GM15510 (cell line): ENCODE data around the gene UNG.
A peak's percentile ranks its signal among the peaks of the same experiment; 100 is the strongest.

Experiments used
- POLR2A ChIP-seq: IDR thresholded peaks from 3 replicates; pipeline ENCODE4 v1.6.1; 2011; ENCODE audit warnings: borderline replicate concordance; ENCODE audit not compliant: insufficient read length; ENCODE audit errors: extremely low read depth

The UNG gene

GRCh38 chr12:109097435-109098182 is at the start of gene UNG:
Gene UNG (plus strand): TSS chr12:109097597. CDS start chr12:109097680, 83 bp downstream.
- TF ChIP-seq POLR2A, result peak; percentile 59

DNA sequence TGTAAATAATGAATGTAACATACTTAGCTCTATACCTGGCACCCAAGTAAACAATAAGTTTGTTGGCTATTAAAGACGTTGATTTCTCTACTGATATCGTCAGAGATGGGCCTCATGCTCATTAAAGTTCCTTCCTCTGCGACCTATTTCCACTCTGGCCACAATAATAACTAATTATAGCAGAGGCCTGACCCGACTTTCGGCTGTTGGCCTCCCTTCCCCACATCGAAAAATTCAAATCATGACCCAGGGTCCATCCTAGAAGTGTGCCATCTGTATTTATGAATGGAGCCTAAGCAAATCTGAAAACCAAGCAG is 45.3 kb upstream of the UNG start:
- no peak for TF ChIP-seq POLR2A

DNA sequence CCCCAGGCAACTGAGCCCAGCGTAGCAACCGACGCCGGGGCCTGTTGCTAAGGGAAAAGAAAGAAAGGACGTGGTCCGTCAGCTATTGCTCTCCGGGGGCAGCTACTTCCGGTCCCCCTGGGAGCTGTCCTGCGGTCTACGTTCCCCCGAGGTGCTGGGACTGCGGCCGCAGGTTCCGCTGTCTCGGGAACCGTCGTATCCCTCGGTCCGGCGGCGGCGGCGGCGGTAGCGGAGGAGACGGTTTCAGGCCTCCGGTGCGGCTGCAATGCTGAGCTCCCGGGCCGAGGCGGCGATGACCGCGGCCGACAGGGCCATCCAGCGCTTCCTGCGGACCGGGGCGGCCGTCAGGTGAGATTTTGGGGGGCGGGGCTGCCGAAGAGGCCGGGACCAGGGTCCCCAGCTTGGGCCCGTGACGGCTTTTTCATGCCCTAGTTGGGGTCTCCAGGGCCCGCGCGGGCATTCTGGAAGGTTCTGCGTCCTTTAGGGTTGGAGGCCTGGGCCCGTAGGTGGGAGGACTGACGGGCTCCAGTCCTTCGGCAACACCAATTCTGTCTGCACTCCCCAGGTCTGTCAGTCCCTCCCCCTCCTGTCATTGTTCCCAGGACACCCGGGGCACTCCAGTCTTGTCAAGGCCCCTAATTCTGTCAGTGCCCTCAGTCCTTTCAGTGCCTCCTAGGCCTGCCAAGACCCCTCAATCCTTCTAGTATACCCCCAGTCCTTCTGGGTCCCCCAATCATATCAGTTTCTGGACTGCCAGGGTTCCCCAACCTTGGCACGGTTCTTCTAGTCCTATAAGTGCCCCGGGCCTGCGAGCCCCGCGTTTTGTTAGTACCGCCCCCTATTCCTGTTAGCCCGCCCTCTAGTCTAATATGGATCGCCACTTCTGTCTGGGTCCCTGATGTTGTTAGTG is 44.7 kb upstream of the UNG start, which contains the start of gene USP30:
Gene USP30 (plus strand): TSS at position 163 of the 910 bp plus-strand sequence. CDS start 103 bp downstream, at position 266.
- peak; percentile 48 for TF ChIP-seq POLR2A

DNA sequence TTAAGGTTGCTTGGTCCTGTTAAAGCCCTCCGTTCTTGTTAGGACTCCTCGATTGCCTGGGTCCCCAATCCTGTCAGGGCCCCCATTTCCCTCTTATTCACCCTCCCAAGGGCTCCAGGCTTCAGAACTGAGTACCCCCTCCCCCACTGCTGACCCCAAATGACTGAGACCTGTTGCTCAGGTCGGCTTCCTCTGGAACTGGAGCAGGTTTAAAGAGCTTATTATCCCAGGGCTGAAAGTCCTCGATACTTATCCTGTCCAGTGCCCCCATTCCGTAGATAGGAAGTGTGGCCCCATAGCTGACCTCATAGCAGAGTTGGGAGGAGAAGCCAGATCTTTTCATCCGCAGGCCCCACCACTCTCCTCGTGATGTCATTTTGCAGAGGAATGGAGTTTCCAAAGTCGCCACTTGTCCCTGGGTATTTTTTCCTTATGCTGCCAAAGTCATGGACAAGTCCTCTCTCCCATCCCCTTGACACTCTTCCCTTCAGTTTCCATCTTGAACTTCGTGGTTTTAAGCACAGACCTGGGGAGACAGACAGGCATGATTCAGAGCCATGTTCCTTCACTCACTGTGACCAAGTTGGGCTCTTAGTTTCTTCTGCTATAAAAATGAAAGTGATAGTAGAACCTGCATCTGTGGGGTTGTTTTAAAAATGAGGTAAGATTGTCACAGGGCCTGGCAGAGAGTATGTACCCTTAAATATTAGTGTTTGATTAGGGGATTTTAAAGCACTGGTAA is 43.8 kb upstream of the UNG start:
- TF ChIP-seq POLR2A, result no peak

- TF ChIP-seq POLR2A, result no peak
These were observed 42.9 kb upstream of the UNG start for GRCh38 chr12:109054520-109054919.

DNA sequence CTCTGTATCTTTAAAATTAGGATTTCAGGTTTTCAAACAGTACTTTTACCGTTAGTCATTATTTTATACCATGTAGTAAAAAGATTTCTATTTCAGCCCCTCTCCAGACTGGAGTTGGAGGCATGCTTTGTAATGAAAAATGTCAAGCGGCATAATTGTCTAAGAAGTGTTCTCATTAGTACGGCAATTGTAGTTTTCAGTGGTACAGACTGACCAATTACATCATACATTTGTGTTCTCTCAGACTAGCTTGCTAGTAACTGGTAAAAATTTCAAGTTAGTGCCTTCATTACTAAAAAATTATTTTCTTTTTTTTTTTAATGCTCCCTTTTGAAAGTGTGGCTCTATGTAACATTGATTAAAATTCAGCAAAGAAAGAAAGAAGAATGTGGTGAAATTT is 40.5 kb upstream of the UNG start:
- TF ChIP-seq POLR2A, result no peak

DNA sequence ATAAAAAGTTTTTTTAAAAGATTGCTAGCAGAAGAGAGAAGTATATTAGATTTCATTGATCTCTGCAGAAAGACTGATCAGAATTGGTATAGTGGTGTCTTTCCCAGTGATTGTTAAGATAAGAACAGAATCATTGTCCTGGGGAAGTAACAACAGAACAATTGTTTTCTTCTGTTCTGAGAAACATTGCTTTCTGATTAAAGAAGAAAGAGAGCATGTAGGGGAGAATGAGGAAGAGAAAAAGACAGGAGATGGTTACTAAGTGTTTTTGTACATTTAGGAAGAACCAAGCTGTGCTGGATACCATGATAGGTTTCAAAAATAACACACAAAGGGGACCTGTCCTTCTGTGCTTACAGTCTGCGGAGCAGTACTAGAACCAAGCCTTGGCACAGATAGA is 40.0 kb upstream of the UNG start:
- TF ChIP-seq POLR2A, result no peak

GRCh38 chr12:109058773-109059172 is 38.6 kb upstream of the UNG start:
- TF ChIP-seq POLR2A, result no peak

GRCh38 chr12:109064143-109064542 is 33.3 kb upstream of the UNG start:
- TF ChIP-seq POLR2A, result no peak

DNA sequence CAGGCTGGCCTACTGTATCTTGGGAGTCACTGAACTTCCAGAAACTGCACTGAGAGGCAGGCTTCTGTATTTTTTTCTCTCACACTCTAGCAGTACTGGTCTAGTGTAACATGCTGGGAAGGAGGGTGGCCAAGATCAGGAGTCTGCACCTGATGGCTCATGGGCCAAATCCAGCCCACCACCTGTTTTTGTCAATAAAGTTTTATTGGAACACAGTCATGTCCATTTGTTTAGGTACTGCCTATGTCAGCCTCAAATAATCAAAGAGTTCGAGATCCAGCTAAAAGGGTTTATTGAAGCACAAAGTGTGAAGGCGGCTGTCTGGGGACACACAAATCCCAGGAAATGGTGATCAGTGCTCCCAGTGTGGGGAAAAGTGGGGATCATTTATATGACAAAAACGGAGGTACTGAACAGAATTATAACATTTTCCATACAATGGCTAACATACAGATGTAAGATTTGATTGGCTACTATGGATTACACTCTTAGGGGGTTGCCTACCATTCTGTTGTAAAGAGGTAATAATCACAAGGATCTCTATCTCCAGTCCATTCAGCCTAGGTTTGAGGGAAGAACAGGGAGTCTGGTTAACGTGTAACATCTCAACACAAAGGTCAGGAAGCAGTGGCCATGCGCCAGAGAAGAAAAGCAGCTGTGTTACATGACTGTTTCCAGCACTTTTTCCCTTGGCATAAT is 32.1 kb upstream of the UNG start:
- TF ChIP-seq POLR2A, result no peak

GRCh38 chr12:109065853-109066193 is 31.6 kb upstream of the UNG start:
- TF ChIP-seq POLR2A, result no peak

- TF ChIP-seq POLR2A, result no peak
These were observed 27.8 kb upstream of the UNG start for GRCh38 chr12:109069307-109070271.

DNA sequence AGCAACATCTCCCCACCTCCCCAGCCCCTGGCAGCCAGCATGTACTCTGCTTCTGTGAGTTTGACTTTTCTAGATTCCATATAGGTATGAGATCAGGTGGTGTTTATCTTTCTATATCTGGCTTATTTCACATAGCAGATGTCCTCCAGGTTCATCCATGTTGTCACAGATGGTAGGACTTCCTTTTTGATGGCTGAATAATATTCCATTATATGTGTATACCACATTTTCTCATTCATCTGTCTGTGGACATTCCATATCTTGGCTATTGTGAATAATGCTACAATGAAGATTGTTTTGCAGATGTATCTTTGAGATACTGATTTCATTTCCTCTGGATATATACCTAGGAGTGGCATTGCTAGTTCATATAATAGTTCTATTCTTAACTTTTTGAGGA is 22.5 kb upstream of the UNG start:
- no peak for TF ChIP-seq POLR2A
